Measurements from ENCODE around the gene SPG7. TPM values are rescaled to one million over a fixed set of nuclear protein-coding genes. Genes with fewer than 3 reads are reported as not detected.

The SPG7 gene
- total and polyA plus RNA-seq, 9 of the 15 experiments (the other 6 are each of a cell fraction or from before 2014, with no cell fraction given), result 5.8 to 89.1 (median 49.4) TPM

- peak; percentile 92 for TF ChIP-seq NKRF (IDR thresholded peaks at IDR 0.05; ENCODE audit: borderline replicate concordance)
- TF ChIP-seq ATF2 (CRISPR knock-in tag; IDR thresholded peaks at IDR 0.05), result no peak
- TF ChIP-seq, protein P1, sequence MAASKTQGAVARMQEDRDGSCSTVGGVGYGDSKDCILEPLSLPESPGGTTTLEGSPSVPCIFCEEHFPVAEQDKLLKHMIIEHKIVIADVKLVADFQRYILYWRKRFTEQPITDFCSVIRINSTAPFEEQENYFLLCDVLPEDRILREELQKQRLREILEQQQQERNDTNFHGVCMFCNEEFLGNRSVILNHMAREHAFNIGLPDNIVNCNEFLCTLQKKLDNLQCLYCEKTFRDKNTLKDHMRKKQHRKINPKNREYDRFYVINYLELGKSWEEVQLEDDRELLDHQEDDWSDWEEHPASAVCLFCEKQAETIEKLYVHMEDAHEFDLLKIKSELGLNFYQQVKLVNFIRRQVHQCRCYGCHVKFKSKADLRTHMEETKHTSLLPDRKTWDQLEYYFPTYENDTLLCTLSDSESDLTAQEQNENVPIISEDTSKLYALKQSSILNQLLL (CRISPR knock-in tag; IDR thresholded peaks at IDR 0.05; ENCODE audit: borderline replicate concordance), result no peak
- TF ChIP-seq, protein P2, sequence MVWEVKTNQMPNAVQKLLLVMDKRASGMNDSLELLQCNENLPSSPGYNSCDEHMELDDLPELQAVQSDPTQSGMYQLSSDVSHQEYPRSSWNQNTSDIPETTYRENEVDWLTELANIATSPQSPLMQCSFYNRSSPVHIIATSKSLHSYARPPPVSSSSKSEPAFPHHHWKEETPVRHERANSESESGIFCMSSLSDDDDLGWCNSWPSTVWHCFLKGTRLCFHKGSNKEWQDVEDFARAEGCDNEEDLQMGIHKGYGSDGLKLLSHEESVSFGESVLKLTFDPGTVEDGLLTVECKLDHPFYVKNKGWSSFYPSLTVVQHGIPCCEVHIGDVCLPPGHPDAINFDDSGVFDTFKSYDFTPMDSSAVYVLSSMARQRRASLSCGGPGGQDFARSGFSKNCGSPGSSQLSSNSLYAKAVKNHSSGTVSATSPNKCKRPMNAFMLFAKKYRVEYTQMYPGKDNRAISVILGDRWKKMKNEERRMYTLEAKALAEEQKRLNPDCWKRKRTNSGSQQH (CRISPR knock-in tag; IDR thresholded peaks at IDR 0.05), result no peak
These were observed 17.6 kb upstream of the SPG7 start, which contains the start of gene ANKRD11 (continued) for GRCh38 chr16:89490439-89491237.
